HG02610 (cell line): ENCODE data around the gene LTBP1.

Source experiments
- ATAC-seq: cut with Tn5 transposase; IDR thresholded peaks from one replicate; pipeline ENCODE4 v1.9.1; 2021; ENCODE audit warnings: mild to moderate bottlenecking, moderate library complexity; ENCODE audit not compliant: unreplicated experiment

The LTBP1 gene

GRCh38 chr2:33180915-33181314 is 234.2 kb downstream of the LTBP1 start:
- no peak for ATAC-seq

- no peak for ATAC-seq
These were observed 234.7 kb downstream of the LTBP1 start for GRCh38 chr2:33181466-33181865.

GRCh38 chr2:33184041-33184440 is 237.3 kb downstream of the LTBP1 start:
- no peak for ATAC-seq

GRCh38 chr2:33186937-33187336 is 240.2 kb downstream of the LTBP1 start:
- no peak for ATAC-seq

- no peak for ATAC-seq
These were observed 242.0 kb downstream of the LTBP1 start for GRCh38 chr2:33188799-33189198.

- no peak for ATAC-seq
These were observed 243.7 kb downstream of the LTBP1 start for GRCh38 chr2:33190393-33190937.

- ATAC-seq: no peak
These were observed 249.1 kb downstream of the LTBP1 start for GRCh38 chr2:33195891-33196290.

- ATAC-seq: no peak
These were observed 249.9 kb downstream of the LTBP1 start for GRCh38 chr2:33196700-33197099.

- ATAC-seq: no peak
These were observed 250.6 kb downstream of the LTBP1 start for GRCh38 chr2:33197198-33197938.

- no peak for ATAC-seq
These were observed 256.1 kb downstream of the LTBP1 start for GRCh38 chr2:33202641-33203522.

GRCh38 chr2:33204945-33205344 is 258.2 kb downstream of the LTBP1 start:
- ATAC-seq: no peak

- ATAC-seq: peak; percentile 99
These were observed 259.1 kb downstream of the LTBP1 start for GRCh38 chr2:33205693-33206434.

- ATAC-seq: no peak
These were observed 260.5 kb downstream of the LTBP1 start for GRCh38 chr2:33207151-33207740.

- no peak for ATAC-seq
These were observed 261.6 kb downstream of the LTBP1 start for GRCh38 chr2:33208400-33208799.

- no peak for ATAC-seq
These were observed 263.2 kb downstream of the LTBP1 start for GRCh38 chr2:33209976-33210375.

- ATAC-seq: no peak
These were observed 263.9 kb downstream of the LTBP1 start for GRCh38 chr2:33210626-33211025.

- no peak for ATAC-seq
These were observed 265.4 kb downstream of the LTBP1 start for GRCh38 chr2:33212151-33212550.

- no peak for ATAC-seq
These were observed 266.5 kb downstream of the LTBP1 start for GRCh38 chr2:33213244-33213643.

- ATAC-seq: no peak
These were observed 266.9 kb downstream of the LTBP1 start for GRCh38 chr2:33213648-33214047.

GRCh38 chr2:33214436-33214835 is 267.7 kb downstream of the LTBP1 start:
- no peak for ATAC-seq

GRCh38 chr2:33214857-33215256 is 268.1 kb downstream of the LTBP1 start:
- no peak for ATAC-seq
